ENCODE measurements around the gene PTPRM.

Gene PTPRM

GRCh38 chr18:7901657-7902056, 334.5 kb downstream of the PTPRM start:
- H3K4me1 ChIP-seq (ENCODE audit: control insufficient read depth in 2 of 2, insufficient read depth in 2 of 2, low read length in 2 of 2), result no peaks in the 10 kb centered on the region
- H3K4me3 ChIP-seq (ENCODE audit: low read length in 2 of 2), result no peak overlapping the region
- no peak overlapping the region for H3K9ac ChIP-seq (ENCODE audit: low read depth in 1 of 2, low read length in 2 of 2)
- H3K27ac ChIP-seq (ENCODE audit: low read depth in 2 of 2, low read length in 2 of 2), result no peak overlapping the region
- H3K9me3 ChIP-seq (ENCODE audit: control insufficient read depth in 2 of 2, low read length in 2 of 2), result no peaks in the 10 kb centered on the region
- H3K36me3 ChIP-seq (ENCODE audit: control insufficient read depth in 2 of 2, insufficient read depth in 2 of 2, low read length in 2 of 2), result no peaks in the 10 kb centered on the region
- H3K27me3 ChIP-seq (ENCODE audit: control insufficient read depth in 2 of 2, insufficient read depth in 2 of 2, low read length in 2 of 2), result no peaks in the 10 kb centered on the region

- H3K9me3 ChIP-seq (ENCODE audit: control insufficient read depth in 2 of 2, low read length in 2 of 2), result no peaks in the 10 kb centered on the region
- H3K4me1 ChIP-seq (ENCODE audit: control insufficient read depth in 2 of 2, insufficient read depth in 2 of 2, low read length in 2 of 2), result no peaks in the 10 kb centered on the region
- H3K4me3 ChIP-seq (ENCODE audit: low read length in 2 of 2), result no peak overlapping the region
- no peak overlapping the region for H3K9ac ChIP-seq (ENCODE audit: low read depth in 1 of 2, low read length in 2 of 2)
- H3K27ac ChIP-seq (ENCODE audit: low read depth in 2 of 2, low read length in 2 of 2), result no peak overlapping the region
- H3K27me3 ChIP-seq (ENCODE audit: control insufficient read depth in 2 of 2, insufficient read depth in 2 of 2, low read length in 2 of 2), result no peaks in the 10 kb centered on the region
- no peaks in the 10 kb centered on the region for H3K36me3 ChIP-seq (ENCODE audit: control insufficient read depth in 2 of 2, insufficient read depth in 2 of 2, low read length in 2 of 2)
Observed at GRCh38 chr18:7902399-7902839, 335.3 kb downstream of the PTPRM start.

GRCh38 chr18:7904529-7904928, 337.4 kb downstream of the PTPRM start:
- peak overlapping the region in 1 of 2 donors; percentile 24 for H3K27ac ChIP-seq (ENCODE audit: low read depth in 2 of 2, low read length in 2 of 2)
- H3K4me3 ChIP-seq (ENCODE audit: low read length in 2 of 2), result no peak overlapping the region
- no peaks in the 10 kb centered on the region for H3K27me3 ChIP-seq (ENCODE audit: control insufficient read depth in 2 of 2, insufficient read depth in 2 of 2, low read length in 2 of 2)
- H3K36me3 ChIP-seq (ENCODE audit: control insufficient read depth in 2 of 2, insufficient read depth in 2 of 2, low read length in 2 of 2), result no peaks in the 10 kb centered on the region
- H3K4me1 ChIP-seq (ENCODE audit: control insufficient read depth in 2 of 2, insufficient read depth in 2 of 2, low read length in 2 of 2), result no peaks in the 10 kb centered on the region
- no peaks in the 10 kb centered on the region for H3K9me3 ChIP-seq (ENCODE audit: control insufficient read depth in 2 of 2, low read length in 2 of 2)
- H3K9ac ChIP-seq (ENCODE audit: low read depth in 1 of 2, low read length in 2 of 2), result no peak overlapping the region

- Histone ChIP-seq H3K27ac (ENCODE audit: low read depth in 2 of 2, low read length in 2 of 2) (no peak overlapping the region), H3K9ac (ENCODE audit: low read depth in 1 of 2, low read length in 2 of 2) (no peak overlapping the region), H3K36me3 (ENCODE audit: control insufficient read depth in 2 of 2, insufficient read depth in 2 of 2, low read length in 2 of 2) (no peaks in the 10 kb centered on the region), H3K9me3 (ENCODE audit: control insufficient read depth in 2 of 2, low read length in 2 of 2) (no peaks in the 10 kb centered on the region), H3K4me1 (ENCODE audit: control insufficient read depth in 2 of 2, insufficient read depth in 2 of 2, low read length in 2 of 2) (no peaks in the 10 kb centered on the region), H3K27me3 (ENCODE audit: control insufficient read depth in 2 of 2, insufficient read depth in 2 of 2, low read length in 2 of 2) (no peaks in the 10 kb centered on the region), H3K4me3 (ENCODE audit: low read length in 2 of 2) (no peak overlapping the region)
Observed at GRCh38 chr18:7908681-7909299, 341.7 kb downstream of the PTPRM start.

GRCh38 chr18:7914834-7915670, 347.9 kb downstream of the PTPRM start:
- Histone ChIP-seq H3K27me3 (ENCODE audit: control insufficient read depth in 2 of 2, insufficient read depth in 2 of 2, low read length in 2 of 2) (no peaks in the 10 kb centered on the region), H3K4me3 (ENCODE audit: low read length in 2 of 2) (no peak overlapping the region), H3K27ac (ENCODE audit: low read depth in 2 of 2, low read length in 2 of 2) (no peak overlapping the region), H3K9me3 (ENCODE audit: control insufficient read depth in 2 of 2, low read length in 2 of 2) (no peaks in the 10 kb centered on the region), H3K36me3 (ENCODE audit: control insufficient read depth in 2 of 2, insufficient read depth in 2 of 2, low read length in 2 of 2) (no peaks in the 10 kb centered on the region), H3K4me1 (ENCODE audit: control insufficient read depth in 2 of 2, insufficient read depth in 2 of 2, low read length in 2 of 2) (no peaks in the 10 kb centered on the region), H3K9ac (ENCODE audit: low read depth in 1 of 2, low read length in 2 of 2) (no peak overlapping the region)

- Histone ChIP-seq H3K27ac (ENCODE audit: low read depth in 2 of 2, low read length in 2 of 2) (no peak overlapping the region), H3K36me3 (ENCODE audit: control insufficient read depth in 2 of 2, insufficient read depth in 2 of 2, low read length in 2 of 2) (no peaks in the 10 kb centered on the region), H3K9me3 (ENCODE audit: control insufficient read depth in 2 of 2, low read length in 2 of 2) (no peaks in the 10 kb centered on the region), H3K27me3 (ENCODE audit: control insufficient read depth in 2 of 2, insufficient read depth in 2 of 2, low read length in 2 of 2) (no peaks in the 10 kb centered on the region), H3K9ac (ENCODE audit: low read depth in 1 of 2, low read length in 2 of 2) (no peak overlapping the region), H3K4me3 (ENCODE audit: low read length in 2 of 2) (no peak overlapping the region), H3K4me1 (ENCODE audit: control insufficient read depth in 2 of 2, insufficient read depth in 2 of 2, low read length in 2 of 2) (no peaks in the 10 kb centered on the region)
Observed at GRCh38 chr18:7918701-7919100, 351.6 kb downstream of the PTPRM start.

- Histone ChIP-seq H3K27ac (ENCODE audit: low read depth in 2 of 2, low read length in 2 of 2) (no peak overlapping the region), H3K27me3 (ENCODE audit: control insufficient read depth in 2 of 2, insufficient read depth in 2 of 2, low read length in 2 of 2) (no peaks in the 10 kb centered on the region), H3K4me1 (ENCODE audit: control insufficient read depth in 2 of 2, insufficient read depth in 2 of 2, low read length in 2 of 2) (no peaks in the 10 kb centered on the region), H3K4me3 (ENCODE audit: low read length in 2 of 2) (no peak overlapping the region), H3K9ac (ENCODE audit: low read depth in 1 of 2, low read length in 2 of 2) (no peak overlapping the region), H3K9me3 (ENCODE audit: control insufficient read depth in 2 of 2, low read length in 2 of 2) (no peaks in the 10 kb centered on the region), H3K36me3 (ENCODE audit: control insufficient read depth in 2 of 2, insufficient read depth in 2 of 2, low read length in 2 of 2) (no peaks in the 10 kb centered on the region)
Observed at GRCh38 chr18:7919565-7919964, 352.4 kb downstream of the PTPRM start.

GRCh38 chr18:7921938-7922587, 354.9 kb downstream of the PTPRM start:
- no peak overlapping the region for H3K9ac ChIP-seq (ENCODE audit: low read depth in 1 of 2, low read length in 2 of 2)
- H3K4me3 ChIP-seq (ENCODE audit: low read length in 2 of 2), result no peak overlapping the region
- no peaks in the 10 kb centered on the region for H3K27me3 ChIP-seq (ENCODE audit: control insufficient read depth in 2 of 2, insufficient read depth in 2 of 2, low read length in 2 of 2)
- no peaks in the 10 kb centered on the region for H3K36me3 ChIP-seq (ENCODE audit: control insufficient read depth in 2 of 2, insufficient read depth in 2 of 2, low read length in 2 of 2)
- H3K9me3 ChIP-seq (ENCODE audit: control insufficient read depth in 2 of 2, low read length in 2 of 2), result no peaks in the 10 kb centered on the region
- no peaks in the 10 kb centered on the region for H3K4me1 ChIP-seq (ENCODE audit: control insufficient read depth in 2 of 2, insufficient read depth in 2 of 2, low read length in 2 of 2)
- no peak overlapping the region for H3K27ac ChIP-seq (ENCODE audit: low read depth in 2 of 2, low read length in 2 of 2)

- no peak overlapping the region for H3K9ac ChIP-seq (ENCODE audit: low read depth in 1 of 2, low read length in 2 of 2)
- H3K9me3 ChIP-seq (ENCODE audit: control insufficient read depth in 2 of 2, low read length in 2 of 2), result no peaks in the 10 kb centered on the region
- H3K4me1 ChIP-seq (ENCODE audit: control insufficient read depth in 2 of 2, insufficient read depth in 2 of 2, low read length in 2 of 2), result no peaks in the 10 kb centered on the region
- no peak overlapping the region for H3K27ac ChIP-seq (ENCODE audit: low read depth in 2 of 2, low read length in 2 of 2)
- H3K27me3 ChIP-seq (ENCODE audit: control insufficient read depth in 2 of 2, insufficient read depth in 2 of 2, low read length in 2 of 2), result no peaks in the 10 kb centered on the region
- H3K4me3 ChIP-seq (ENCODE audit: low read length in 2 of 2), result no peak overlapping the region
- no peaks in the 10 kb centered on the region for H3K36me3 ChIP-seq (ENCODE audit: control insufficient read depth in 2 of 2, insufficient read depth in 2 of 2, low read length in 2 of 2)
Observed at GRCh38 chr18:7923105-7923504, 356.0 kb downstream of the PTPRM start.

GRCh38 chr18:7924616-7925015, 357.5 kb downstream of the PTPRM start:
- no peak overlapping the region for H3K4me3 ChIP-seq (ENCODE audit: low read length in 2 of 2)
- H3K27me3 ChIP-seq (ENCODE audit: control insufficient read depth in 2 of 2, insufficient read depth in 2 of 2, low read length in 2 of 2), result no peaks in the 10 kb centered on the region
- H3K9me3 ChIP-seq (ENCODE audit: control insufficient read depth in 2 of 2, low read length in 2 of 2), result no peaks in the 10 kb centered on the region
- H3K36me3 ChIP-seq (ENCODE audit: control insufficient read depth in 2 of 2, insufficient read depth in 2 of 2, low read length in 2 of 2), result no peaks in the 10 kb centered on the region
- H3K27ac ChIP-seq (ENCODE audit: low read depth in 2 of 2, low read length in 2 of 2), result no peak overlapping the region
- H3K9ac ChIP-seq (ENCODE audit: low read depth in 1 of 2, low read length in 2 of 2), result no peak overlapping the region
- no peaks in the 10 kb centered on the region for H3K4me1 ChIP-seq (ENCODE audit: control insufficient read depth in 2 of 2, insufficient read depth in 2 of 2, low read length in 2 of 2)
